Heart right ventricle (tissue), 16 donors: ENCODE measurements around the gene HMGN4. TPM values are rescaled to one million over a fixed set of nuclear protein-coding genes. Genes with fewer than 3 reads are reported as not detected.

Experiments used
- ATAC-seq, 8 donors: fragments of 200-7000 bp; cut with Tn5 transposase; one replicate each; pipeline ENCODE4 v1.9.1; 2020; ENCODE audit warnings: mild to moderate bottlenecking in 8 of 8, moderate library complexity in 8 of 8, moderate number of reproducible peaks in 1 of 8
- DNase-seq, 2 donors: peaks; one replicate each; pipeline ENCODE4 v3.0.0-alpha.2; 2020
- H3K27ac ChIP-seq, 10 donors: fragments of 200-600 bp; sonication (generic) in 2 of 10; one replicate each; pipeline versions ENCODE4 v1.5.0 to v1.8.0; 2020 to 2022; ENCODE audit warnings: mild to moderate bottlenecking in 3 of 10
- H3K27me3 ChIP-seq, 7 donors: fragments of 200-600 bp; one replicate each; pipeline ENCODE4 v1.8.0; 2021 to 2022; ENCODE audit warnings: mild to moderate bottlenecking in 2 of 7
- H3K36me3 ChIP-seq, 9 donors: fragments of 200-600 bp; sonication (generic) in 1 of 9; one replicate each; pipeline versions ENCODE4 v1.5.0 to v1.8.0; 2020 to 2022; ENCODE audit warnings: mild to moderate bottlenecking in 2 of 9
- H3K4me1 ChIP-seq, 9 donors: fragments of 200-600 bp; sonication (generic) in 1 of 9; one replicate each; pipeline versions ENCODE4 v1.5.0 to v1.8.0; 2020 to 2022; ENCODE audit warnings: mild to moderate bottlenecking in 4 of 9
- H3K4me3 ChIP-seq, 10 donors: fragments of 200-600 bp; sonication (generic) in 2 of 10; one replicate each; pipeline versions ENCODE4 v1.5.0 to v1.8.0; 2020 to 2022; ENCODE audit warnings: mild to moderate bottlenecking in 7 of 10, moderate library complexity in 2 of 10
- H3K9me3 ChIP-seq, 11 donors: fragments of 200-600 bp in 10 of 11; sonication (generic) in 2 of 11; one replicate each; pipeline versions ENCODE4 v1.5.0 to v1.8.0; 2013 to 2022; ENCODE audit warnings: mild to moderate bottlenecking in 2 of 11, control low read depth in 1 of 11, moderate library complexity in 1 of 11
- WGBS, 2 donors: extraction: QIAGEN DNeasy Blood & Tissue Kit; methylation state at CpG; one replicate each; pipeline ENCODE4 v1.1.7; 2013; ENCODE audit warnings: inconsistent platforms in 1 of 2; 5-methylcytosine and 5-hydroxymethylcytosine counted together
- intact Hi-C, 10 donors: fragments of 100-400 bp; cut with DNase I; formaldehyde crosslinking; loops; one replicate each; pipeline versions ENCODE4 v1.11.1 to v1.14.2; 2022
- polyA plus RNA-seq, 2 donors: library from polyadenylated mRNA; stranded (reverse); fragments of 200-250 nt; gene quantifications; one replicate each; pipeline ENCODE4 v1.2.3, GENCODE V29; 2013
- total RNA-seq, 10 donors: library from RNA; stranded (reverse); fragmentation: NEBNext Ultra II Directional in 3 of 10; extraction: Animal tissue kit (Norgen Biotek cat#: 25700) in 3 of 10; gene quantifications; one replicate each; pipeline versions ENCODE4 v1.2.1 to v1.2.4, GENCODE V29; 2021 to 2023
- TF ChIP-seq, protein P1 (sequence below), 9 donors: fragments of 200-600 bp; sonication (generic) in 2 of 9; IDR thresholded peaks; one replicate each; pipeline versions ENCODE4 v1.5.0 to v1.8.0; 2021 to 2022; ENCODE audit warnings: antibody characterized with exemption in 9 of 9, mild to moderate bottlenecking in 5 of 9, moderate library complexity in 1 of 9
- donor health status: Arrhythmogenic right ventricular cardiomyopathy.
- donor health status: ischemic (EF 13 %, LVEDD 7.1; RV severe dilation, severe dysfunction).
- donor health status: healthy with polysubstance abuse.
- donor health status: DM: no; HTN: yes; CAD: no.
- donor health status: DM: no; HTN: no; CAD: no.
- donor health status: ischemic (EF 25% LVEDD 6.9; RV normal size, moderate dysfunction).
- donor health status: ischemic (EF 25% LVEDD 5.7; RV mildly dilated, moderate dysfunction).
- donor health status: healthy.
- donor health status: DM: yes; HTN: yes; CAD: no.
- donor health status: Ischemic cardiomyopathy.
- donor health status: ischemic (EF 35%, LVEDD 5.7; RV mildly dilated, moderate dysfunction).
- donor health status: nonischemic (EF 11% LVEDD 7.7; RV severe dilation, severe dysfunction).
- donor health status: DM: yes; HTN: yes; CAD: no.
- donor health status: PGD.
- donor health status: ischemic (EF 29% LVEDD 5.4; RV normal size, mild dysfunction).
- donor health status: nonischemic (EF 23%, LVEDD 6.1; RV moderate dilation, normal function).

HMGN4 gene
- total and polyA plus RNA-seq, 12 donors: 8.2 to 35.0 (median 29.8) TPM

DNA sequence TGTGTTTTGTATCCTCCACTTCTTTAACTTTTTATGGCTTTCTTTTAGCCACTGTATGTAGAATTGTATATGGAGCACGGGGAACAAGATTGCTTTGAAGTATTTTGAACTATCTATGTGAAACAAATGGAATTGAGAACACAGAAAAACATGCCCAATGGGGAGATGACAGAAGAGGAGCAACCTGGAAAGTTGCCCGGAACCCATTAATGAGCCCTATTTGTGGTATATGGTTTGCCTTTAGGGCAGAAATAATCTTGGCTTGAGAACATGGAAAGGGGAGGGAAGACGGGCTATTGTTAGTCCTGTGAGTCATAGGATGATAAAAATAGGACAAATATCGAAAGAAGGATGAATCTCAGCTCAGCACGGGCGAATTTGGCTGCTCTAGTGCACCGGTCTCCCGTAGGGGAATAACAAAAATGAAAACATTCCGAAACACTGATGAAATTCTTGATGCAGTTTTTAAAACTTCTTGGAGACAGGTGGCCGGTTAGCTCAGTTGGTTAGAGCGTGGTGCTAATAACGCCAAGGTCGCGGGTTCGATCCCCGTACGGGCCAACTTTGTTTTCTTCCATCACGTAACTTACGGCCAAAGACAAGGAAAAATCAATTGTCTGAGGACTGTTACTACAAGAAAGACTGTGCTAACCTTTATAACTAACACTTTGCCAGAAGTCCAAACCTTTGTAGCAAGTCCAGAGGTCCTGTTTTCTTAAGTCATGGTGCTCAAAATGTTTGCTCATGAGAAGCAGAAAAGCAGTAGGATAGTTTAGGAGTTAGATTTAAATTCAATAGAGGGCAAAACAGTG lies 15.7 kb downstream of the HMGN4 start:
- DNase-seq: peak; percentile 77 to 78
- intact Hi-C loops: loop anchor here in 5 of 10 donors (1.0 to 10.0 kb wide), 6 partner anchors 14 to 921 kb away; partner anchors contain the start of genes HMGN4 (in 3 of the 5) and ZNF184 (in 1 of the 5)

DNA sequence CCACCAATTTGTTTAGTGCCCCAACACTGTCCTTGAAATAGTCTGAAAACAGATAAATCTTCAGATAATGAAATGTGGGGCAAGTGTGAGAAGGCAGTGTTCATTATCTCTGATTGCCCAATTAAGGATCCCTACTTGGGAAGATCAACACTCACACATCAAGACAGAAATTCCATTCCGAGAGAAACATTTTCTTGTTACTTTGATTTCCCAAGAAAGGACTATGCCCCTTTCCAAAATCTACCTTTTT lies 16.2 kb downstream of the HMGN4 start:
- no peaks in the 10 kb centered on the region for H3K27me3 ChIP-seq
- peak overlapping the region in 9 of 10 donors; percentile 30 to 64 (median 59) for H3K4me3 ChIP-seq
- H3K9me3 ChIP-seq: no peaks in the 10 kb centered on the region
- DNase-seq (no peak), ATAC-seq (no peak)
- intact Hi-C loops: loop anchor here in 3 of 10 donors (1.0 to 10.0 kb wide), 3 partner anchors 14 to 920 kb away; partner anchors contain the start of gene ZNF184 (in 1 of the 3)
- TF ChIP-seq, protein P1, sequence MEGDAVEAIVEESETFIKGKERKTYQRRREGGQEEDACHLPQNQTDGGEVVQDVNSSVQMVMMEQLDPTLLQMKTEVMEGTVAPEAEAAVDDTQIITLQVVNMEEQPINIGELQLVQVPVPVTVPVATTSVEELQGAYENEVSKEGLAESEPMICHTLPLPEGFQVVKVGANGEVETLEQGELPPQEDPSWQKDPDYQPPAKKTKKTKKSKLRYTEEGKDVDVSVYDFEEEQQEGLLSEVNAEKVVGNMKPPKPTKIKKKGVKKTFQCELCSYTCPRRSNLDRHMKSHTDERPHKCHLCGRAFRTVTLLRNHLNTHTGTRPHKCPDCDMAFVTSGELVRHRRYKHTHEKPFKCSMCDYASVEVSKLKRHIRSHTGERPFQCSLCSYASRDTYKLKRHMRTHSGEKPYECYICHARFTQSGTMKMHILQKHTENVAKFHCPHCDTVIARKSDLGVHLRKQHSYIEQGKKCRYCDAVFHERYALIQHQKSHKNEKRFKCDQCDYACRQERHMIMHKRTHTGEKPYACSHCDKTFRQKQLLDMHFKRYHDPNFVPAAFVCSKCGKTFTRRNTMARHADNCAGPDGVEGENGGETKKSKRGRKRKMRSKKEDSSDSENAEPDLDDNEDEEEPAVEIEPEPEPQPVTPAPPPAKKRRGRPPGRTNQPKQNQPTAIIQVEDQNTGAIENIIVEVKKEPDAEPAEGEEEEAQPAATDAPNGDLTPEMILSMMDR (IDR thresholded peaks at IDR 0.05): no peak
- H3K27ac ChIP-seq: peak overlapping the region in 9 of 10 donors; percentile 5 to 87 (median 77)
- no peaks in the 10 kb centered on the region for H3K36me3 ChIP-seq
- 7 to 15% methylated on average over 1 of the region's 1 CpG for WGBS, 2 donors
- H3K4me1 ChIP-seq: peaks cover 0 to 47% (median 15%) of the 10 kb centered on the region in 9 donors

More for the DNA sequence above, 15.7 kb downstream of the HMGN4 start:
- Histone ChIP-seq H3K27ac (peak overlapping the region in 9 of 10 donors; percentile 66 to 87 (median 77)), H3K4me3 (peak overlapping the region; percentile 30 to 64 (median 58)), H3K27me3 (no peaks in the 10 kb centered on the region), H3K4me1 (peaks cover 0 to 47% (median 15%) of the 10 kb centered on the region in 9 donors), H3K36me3 (no peaks in the 10 kb centered on the region), H3K9me3 (no peaks in the 10 kb centered on the region)
- WGBS, 2 donors: 0% methylated on average over 19 of the region's 19 CpGs
- TF ChIP-seq, protein P1 (IDR thresholded peaks at IDR 0.05): no peak
- peak; percentile 71 to 93 (median 85) for ATAC-seq

DNA sequence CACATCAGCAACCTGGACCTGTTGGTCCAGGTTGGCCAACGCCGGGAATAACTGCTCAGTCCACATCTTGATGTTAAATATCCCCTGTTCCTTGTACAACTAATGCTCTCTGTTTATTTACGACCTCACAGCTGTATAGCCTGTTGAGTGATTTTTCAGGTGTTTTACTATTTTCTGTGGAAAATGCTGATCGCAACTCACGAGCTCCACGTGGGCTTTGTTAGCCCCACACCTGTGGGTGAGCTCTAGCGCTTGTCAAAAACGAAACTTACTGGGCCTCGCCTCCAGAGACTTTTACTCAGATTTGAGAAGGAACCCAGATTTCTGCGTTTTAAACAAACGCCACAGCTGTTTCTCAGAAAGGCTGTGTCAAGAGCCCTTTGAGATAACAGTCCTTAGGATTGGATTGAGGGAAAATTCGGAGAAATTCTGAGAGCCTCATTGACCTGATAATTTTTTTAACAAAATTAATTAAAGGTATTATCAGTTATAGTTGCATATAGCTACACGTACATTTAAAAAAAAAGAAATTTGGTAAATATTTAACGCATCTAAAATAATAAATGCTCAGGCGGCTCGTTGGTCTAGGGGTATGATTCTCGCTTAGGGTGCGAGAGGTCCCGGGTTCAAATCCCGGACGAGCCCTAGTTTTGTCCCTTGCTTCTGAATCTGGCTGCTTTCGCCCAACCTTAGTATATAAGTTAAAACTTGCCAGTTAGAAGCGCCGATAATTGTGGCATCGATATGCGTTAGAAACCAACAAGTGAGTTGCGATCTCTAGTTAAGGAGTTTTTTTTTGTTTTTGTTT lies 16.7 kb downstream of the HMGN4 start:
- Histone ChIP-seq H3K27me3 (no peaks in the 10 kb centered on the region), H3K27ac (peak overlapping the region in 9 of 10 donors; percentile 5 to 87 (median 77)), H3K9me3 (no peaks in the 10 kb centered on the region), H3K36me3 (no peaks in the 10 kb centered on the region), H3K4me1 (peaks cover 0 to 45% (median 15%) of the 10 kb centered on the region in 9 donors), H3K4me3 (peak overlapping the region in 9 of 10 donors; percentile 30 to 64 (median 59))
- DNase-seq (no peak), ATAC-seq (no peak)
- TF ChIP-seq, protein P1 (IDR thresholded peaks at IDR 0.05): no peak
- intact Hi-C loops: loop anchor here in 3 of 10 donors (1.0 to 10.0 kb wide), 3 partner anchors 13 to 920 kb away; partner anchors contain the start of gene ZNF184 (in 1 of the 3)
- WGBS, 2 donors: 16 to 18% methylated on average over 27 of the region's 27 CpGs
